ENCODE measurements around the gene WDR31.

The WDR31 gene

GRCh38 chr9:113355040-113355596, 15.0 kb upstream of the WDR31 start:
- TF ChIP-seq MAX (IDR thresholded peaks at IDR 0.05) = no peak
- TF ChIP-seq RAD21 (IDR thresholded peaks at IDR 0.05; ENCODE audit: low read depth) = peak; percentile 11; the same call in 1 of the 2 replicates

GRCh38 chr9:113352411-113352810, 12.3 kb upstream of the WDR31 start:
- TF ChIP-seq REST (IDR thresholded peaks at IDR 0.05; ENCODE audit: low read depth) = no peak
- TF ChIP-seq CREB1 (IDR thresholded peaks at IDR 0.05; ENCODE audit: low read depth) = no peak
- TF ChIP-seq RAD21 (IDR thresholded peaks at IDR 0.05; ENCODE audit: low read depth) = no peak
- TF ChIP-seq CEBPB (IDR thresholded peaks at IDR 0.05) = no peak
- no peak for TF ChIP-seq ZBTB7A (IDR thresholded peaks at IDR 0.05; ENCODE audit: low read depth)
- no peak for TF ChIP-seq TEAD4 (IDR thresholded peaks at IDR 0.05)
- TF ChIP-seq MAX (IDR thresholded peaks at IDR 0.05) = no peak
- TF ChIP-seq USF1 (IDR thresholded peaks at IDR 0.05) = no peak
- TF ChIP-seq EGR1 (IDR thresholded peaks at IDR 0.05) = no peak
- TF ChIP-seq NFIC (IDR thresholded peaks at IDR 0.05) = no peak
- TF ChIP-seq TAF1 (IDR thresholded peaks at IDR 0.05; ENCODE audit: low read depth) = no peak
- TF ChIP-seq TCF12 (IDR thresholded peaks at IDR 0.05; ENCODE audit: low read depth) = no peak
- no peak for TF ChIP-seq YY1 (IDR thresholded peaks at IDR 0.05; ENCODE audit: low read depth)
- no peak for TF ChIP-seq EP300 (IDR thresholded peaks at IDR 0.05; ENCODE audit: borderline replicate concordance)
- no peak for TF ChIP-seq FOXM1 (IDR thresholded peaks at IDR 0.05; ENCODE audit: borderline replicate concordance, low read depth)

- TF ChIP-seq ZBTB7A (IDR thresholded peaks at IDR 0.05; ENCODE audit: low read depth) = no peak
- no peak for TF ChIP-seq TCF12 (IDR thresholded peaks at IDR 0.05; ENCODE audit: low read depth)
- TF ChIP-seq NFIC (IDR thresholded peaks at IDR 0.05) = no peak
- TF ChIP-seq CREB1 (IDR thresholded peaks at IDR 0.05; ENCODE audit: low read depth) = no peak
- no peak for TF ChIP-seq FOXM1 (IDR thresholded peaks at IDR 0.05; ENCODE audit: borderline replicate concordance, low read depth)
- TF ChIP-seq TAF1 (IDR thresholded peaks at IDR 0.05; ENCODE audit: low read depth) = no peak
- TF ChIP-seq USF1 (IDR thresholded peaks at IDR 0.05) = no peak
- TF ChIP-seq YY1 (IDR thresholded peaks at IDR 0.05; ENCODE audit: low read depth) = no peak
- TF ChIP-seq REST (IDR thresholded peaks at IDR 0.05; ENCODE audit: low read depth) = no peak
- TF ChIP-seq EP300 (IDR thresholded peaks at IDR 0.05; ENCODE audit: borderline replicate concordance) = no peak
- no peak for TF ChIP-seq TEAD4 (IDR thresholded peaks at IDR 0.05)
These were observed 11.9 kb upstream of the WDR31 start for GRCh38 chr9:113352006-113352405.

GRCh38 chr9:113350937-113351336, 10.9 kb upstream of the WDR31 start:
- TF ChIP-seq EGR1 (IDR thresholded peaks at IDR 0.05) (no peak), EP300 (IDR thresholded peaks at IDR 0.05; ENCODE audit: borderline replicate concordance) (no peak), USF1 (IDR thresholded peaks at IDR 0.05) (no peak), MAX (IDR thresholded peaks at IDR 0.05) (no peak), TEAD4 (IDR thresholded peaks at IDR 0.05) (no peak), CREB1 (IDR thresholded peaks at IDR 0.05; ENCODE audit: low read depth) (no peak), TCF12 (IDR thresholded peaks at IDR 0.05; ENCODE audit: low read depth) (no peak), FOXM1 (IDR thresholded peaks at IDR 0.05; ENCODE audit: borderline replicate concordance, low read depth) (no peak), REST (IDR thresholded peaks at IDR 0.05; ENCODE audit: low read depth) (no peak), YY1 (IDR thresholded peaks at IDR 0.05; ENCODE audit: low read depth) (no peak), ZBTB7A (IDR thresholded peaks at IDR 0.05; ENCODE audit: low read depth) (no peak), NFIC (IDR thresholded peaks at IDR 0.05) (no peak), RAD21 (IDR thresholded peaks at IDR 0.05; ENCODE audit: low read depth) (no peak), TAF1 (IDR thresholded peaks at IDR 0.05; ENCODE audit: low read depth) (no peak), CEBPB (IDR thresholded peaks at IDR 0.05) (no peak)
